NOMO-1 treated with DMSO at 0.1 percent for 48 hours (cell line): Measurements from ENCODE around the gene UCP2.
"Not testable (repeated sequence)": the region's sequence is repeated elsewhere in the genome, so short reads cannot be mapped to it uniquely, and the experiment has no call there.

Experiments
- DNase-seq: peaks from one replicate; lab custom pipeline; 2025; ENCODE audit not compliant: unreplicated experiment; lab: John Stamatoyannopoulos, UW

Gene UCP2

GRCh38 chr11:73946798-73947458 lies 35.7 kb downstream of the UCP2 start:
- DNase-seq: no peak

GRCh38 chr11:73945396-73945795 lies 37.2 kb downstream of the UCP2 start:
- DNase-seq: peak; percentile 61

- peak; percentile 59 for DNase-seq
Observed at GRCh38 chr11:73944901-73945300, 37.7 kb downstream of the UCP2 start.

- no peak for DNase-seq
Observed at GRCh38 chr11:73944085-73944484, 38.6 kb downstream of the UCP2 start.

- DNase-seq: no peak
Observed at GRCh38 chr11:73942010-73942409, 40.6 kb downstream of the UCP2 start.

- DNase-seq: no peak
Observed at GRCh38 chr11:73940801-73941570, 41.7 kb downstream of the UCP2 start.

GRCh38 chr11:73939096-73939495 lies 43.5 kb downstream of the UCP2 start:
- DNase-seq: no peak

- not testable (repeated sequence) for DNase-seq
Observed at GRCh38 chr11:73936047-73936446, 46.6 kb downstream of the UCP2 start.

GRCh38 chr11:73932781-73933180 lies 49.9 kb downstream of the UCP2 start:
- no peak for DNase-seq

- DNase-seq: no peak
Observed at GRCh38 chr11:73931951-73932350, 50.7 kb downstream of the UCP2 start.

- peak; percentile 53 for DNase-seq
Observed at GRCh38 chr11:73931039-73931645, 51.5 kb downstream of the UCP2 start.

GRCh38 chr11:73929388-73929787 lies 53.3 kb downstream of the UCP2 start:
- no peak for DNase-seq
